DND-41 (cell line): ENCODE results near the gene FBLIM1.

ENCODE experiments used
- CTCF ChIP-seq: IDR thresholded peaks from 2 replicates; pipeline ENCODE4 v1.5.1; 2012; ENCODE audit warnings: borderline replicate concordance, low read length, moderate library complexity, mild to moderate bottlenecking; ENCODE audit not compliant: poor library complexity, severe bottlenecking; ENCODE audit errors: extremely low read depth
- EZH2 ChIP-seq: IDR thresholded peaks from 3 replicates; pipeline ENCODE4 v1.6.1; 2012; ENCODE audit warnings: borderline replicate concordance, low read depth, mild to moderate bottlenecking, moderate library complexity, low read length, inconsistent platforms; ENCODE audit not compliant: severe bottlenecking

- TF ChIP-seq CTCF (no peak), EZH2 (no peak)
These were observed 50.4 kb downstream of the FBLIM1 start for GRCh38 chr1:15808955-15809354.
